Retinal pigment epithelial cell (primary cell): ENCODE data around the gene HEATR5A.

Experiments used
- DNase-seq: peaks from one replicate; pipeline ENCODE4 v3.0.0-alpha.2; 2010; ENCODE audit warnings: low read depth
- H3K4me3 ChIP-seq: 2 replicates; pipeline ENCODE4 v1.5.1; 2011; ENCODE audit warnings: mild to moderate bottlenecking, low read length, control low read depth, moderate library complexity
- CTCF ChIP-seq: conservative IDR thresholded peaks from 2 replicates; pipeline ENCODE4 v1.5.1; 2011; ENCODE audit warnings: low read depth, low read length, control low read depth, inconsistent platforms

HEATR5A gene

GRCh38 chr14:31419967-31420318 lies 407 bp downstream of the HEATR5A start:
- peak overlapping the region; percentile 99 for H3K4me3 ChIP-seq
- TF ChIP-seq CTCF: no peak
- DNase-seq: no peak

GRCh38 chr14:31419179-31419966 lies 977 bp downstream of the HEATR5A start:
- TF ChIP-seq CTCF: no peak
- no peak for DNase-seq
- H3K4me3 ChIP-seq: peak overlapping the region; percentile 99

- TF ChIP-seq CTCF: no peak
- H3K4me3 ChIP-seq: no peak overlapping the region
- DNase-seq: no peak
These were observed 1.9 kb downstream of the HEATR5A start for GRCh38 chr14:31418440-31418839.

- no peak overlapping the region for H3K4me3 ChIP-seq
- no peak for TF ChIP-seq CTCF
- DNase-seq: no peak
These were observed 6.0 kb downstream of the HEATR5A start for GRCh38 chr14:31414190-31414833.

- TF ChIP-seq CTCF: no peak
- H3K4me3 ChIP-seq: no peak overlapping the region
- no peak for DNase-seq
These were observed 9.1 kb downstream of the HEATR5A start for GRCh38 chr14:31411218-31411727.

- TF ChIP-seq CTCF: no peak
- no peak for DNase-seq
- H3K4me3 ChIP-seq: no peak overlapping the region
These were observed 10.2 kb downstream of the HEATR5A start for GRCh38 chr14:31410048-31410650.

GRCh38 chr14:31408421-31408820 lies 11.9 kb downstream of the HEATR5A start:
- H3K4me3 ChIP-seq: no peak overlapping the region
- DNase-seq: no peak
- TF ChIP-seq CTCF: no peak
